ENCODE results near the gene GRM7. TPM values are rescaled to one million over a fixed set of nuclear protein-coding genes. Genes with fewer than 3 reads are reported as not detected.

Gene GRM7
- total and polyA plus RNA-seq, 2 donors (not counting 1 experiment from before 2014, with no cell fraction given) = not detected

DNA sequence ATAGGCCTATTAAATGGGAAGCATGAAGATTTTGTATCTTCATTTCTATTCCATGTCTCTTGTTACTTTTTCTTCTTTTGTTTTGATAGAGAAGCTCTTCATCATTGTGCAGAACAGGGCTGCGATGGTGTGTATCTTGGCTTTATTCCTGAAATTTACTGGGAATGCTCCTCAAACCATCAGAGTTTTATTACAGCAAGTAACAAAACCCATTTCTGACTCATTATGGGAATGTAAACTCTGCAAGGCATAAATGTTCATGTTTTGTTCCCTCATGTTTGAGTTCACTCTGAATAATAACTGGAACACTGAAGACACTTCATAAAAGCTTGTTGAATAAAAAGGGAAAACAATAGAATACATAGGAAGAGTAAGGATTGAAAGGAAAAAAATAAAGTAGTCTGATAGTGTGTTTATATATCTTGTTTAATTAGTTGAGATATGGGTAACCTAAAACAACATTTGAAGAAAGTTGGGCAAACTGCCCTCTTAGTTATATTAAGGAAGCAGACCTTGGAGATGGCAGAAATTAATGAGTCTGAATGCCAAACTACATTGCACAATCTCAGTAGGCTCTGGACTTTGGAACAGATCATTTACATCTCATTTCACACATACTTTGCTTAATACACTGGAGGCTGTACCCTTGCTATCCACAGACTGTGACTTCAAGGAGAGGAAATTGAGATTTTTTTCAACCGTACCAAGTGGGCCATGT lies 521.5 kb downstream of the GRM7 start:
- Histone ChIP-seq H3K27ac (ENCODE audit: low read length in 2 of 2) (no peak overlapping the region), H3K9ac (ENCODE audit: low read length) (no peak overlapping the region), H3K4me1 (ENCODE audit: control insufficient read depth in 2 of 2, insufficient read depth in 2 of 2, low read length in 2 of 2) (no peaks in the 10 kb centered on the region), H3K79me2 (ENCODE audit: control insufficient read depth, insufficient read depth, low read length) (no peaks in the 10 kb centered on the region), H4K20me1 (ENCODE audit: control insufficient read depth, insufficient read depth, low read length, poor library complexity, severe bottlenecking) (no peaks in the 10 kb centered on the region), H3K27me3 (replicated peaks in 1 of 4; ENCODE audit: control extremely low read depth in 1 of 4, control insufficient read depth in 3 of 4, insufficient read depth in 4 of 4, low read length in 3 of 4) (no peaks in the 10 kb centered on the region), H3K9me3 (ENCODE audit: control extremely low read depth in 1 of 3, control insufficient read depth in 2 of 3, insufficient read depth in 1 of 3, low read length in 2 of 3) (no peaks in the 10 kb centered on the region), H3K4me2 (replicated peaks; ENCODE audit: low read depth, low read length, poor library complexity, severe bottlenecking) (no peak overlapping the region), H3K4me3 (ENCODE audit: control extremely low read depth in 1 of 5, extremely low read depth in 1 of 5, insufficient read depth in 1 of 5, low read depth in 2 of 5, low read length in 4 of 5) (no peak overlapping the region), H3K36me3 (replicated peaks in 1 of 2; ENCODE audit: control extremely low read depth in 1 of 2, control insufficient read depth in 1 of 2, extremely low read depth in 1 of 2, insufficient read depth in 2 of 2, low read length in 1 of 2) (no peaks in the 10 kb centered on the region), H2AFZ (ENCODE audit: insufficient read depth, low read depth, low read length, poor library complexity, severe bottlenecking) (no peak overlapping the region)
- POLR2A ChIA-PET = no interaction called here
- intact Hi-C loops (cut with micrococcal nuclease) = no loop called here
- ATAC-seq (ENCODE audit: low read depth) = no peak
- Mint-ChIP-seq H3K9me3 (ENCODE audit: insufficient read depth) (peaks cover 2% of the 10 kb centered on the region), H3K4me1 (no peaks in the 10 kb centered on the region), H3K27me3 (no peaks in the 10 kb centered on the region), H3K27ac (no peak overlapping the region), H3K4me3 (no peak overlapping the region)
- WGBS (ENCODE audit: insufficient coverage) = no CpG with 5 or more reads among the region's 2 CpGs
- TF ChIP-seq, protein P1, sequence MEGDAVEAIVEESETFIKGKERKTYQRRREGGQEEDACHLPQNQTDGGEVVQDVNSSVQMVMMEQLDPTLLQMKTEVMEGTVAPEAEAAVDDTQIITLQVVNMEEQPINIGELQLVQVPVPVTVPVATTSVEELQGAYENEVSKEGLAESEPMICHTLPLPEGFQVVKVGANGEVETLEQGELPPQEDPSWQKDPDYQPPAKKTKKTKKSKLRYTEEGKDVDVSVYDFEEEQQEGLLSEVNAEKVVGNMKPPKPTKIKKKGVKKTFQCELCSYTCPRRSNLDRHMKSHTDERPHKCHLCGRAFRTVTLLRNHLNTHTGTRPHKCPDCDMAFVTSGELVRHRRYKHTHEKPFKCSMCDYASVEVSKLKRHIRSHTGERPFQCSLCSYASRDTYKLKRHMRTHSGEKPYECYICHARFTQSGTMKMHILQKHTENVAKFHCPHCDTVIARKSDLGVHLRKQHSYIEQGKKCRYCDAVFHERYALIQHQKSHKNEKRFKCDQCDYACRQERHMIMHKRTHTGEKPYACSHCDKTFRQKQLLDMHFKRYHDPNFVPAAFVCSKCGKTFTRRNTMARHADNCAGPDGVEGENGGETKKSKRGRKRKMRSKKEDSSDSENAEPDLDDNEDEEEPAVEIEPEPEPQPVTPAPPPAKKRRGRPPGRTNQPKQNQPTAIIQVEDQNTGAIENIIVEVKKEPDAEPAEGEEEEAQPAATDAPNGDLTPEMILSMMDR (IDR thresholded peaks at IDR 0.05) = no peak
- TF ChIP-seq EZH2 (IDR thresholded peaks at IDR 0.05; ENCODE audit: borderline replicate concordance, insufficient read depth, low read depth, low read length, poor library complexity, severe bottlenecking) = no peak
- CTCF ChIA-PET = no interaction called here
- DNase-seq = no peak

DNA sequence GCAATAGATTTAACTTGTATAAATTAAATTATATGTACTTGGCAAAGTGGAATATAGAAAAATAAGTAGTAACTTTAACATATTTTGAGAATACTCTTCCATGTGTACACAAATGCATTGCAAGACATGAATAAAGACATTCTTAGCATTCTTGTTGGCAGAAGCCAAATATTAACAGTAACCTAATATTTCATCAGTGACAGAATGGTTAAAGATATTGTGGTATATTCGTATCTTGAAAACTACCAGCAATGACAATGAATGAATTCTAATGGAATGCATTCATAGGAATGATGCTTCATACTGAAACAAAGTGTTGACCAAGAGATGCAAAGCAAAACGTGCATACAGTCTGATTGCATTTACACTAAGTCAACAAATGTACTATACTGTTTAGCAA lies 524.7 kb downstream of the GRM7 start:
- Histone ChIP-seq H3K27ac (ENCODE audit: low read length in 2 of 2) (no peak overlapping the region), H3K4me3 (ENCODE audit: control extremely low read depth in 1 of 5, extremely low read depth in 1 of 5, insufficient read depth in 1 of 5, low read depth in 2 of 5, low read length in 4 of 5) (no peak overlapping the region), H3K9ac (ENCODE audit: low read length) (no peak overlapping the region), H3K9me3 (ENCODE audit: control extremely low read depth in 1 of 3, control insufficient read depth in 2 of 3, insufficient read depth in 1 of 3, low read length in 2 of 3) (no peaks in the 10 kb centered on the region), H3K36me3 (replicated peaks in 1 of 2; ENCODE audit: control extremely low read depth in 1 of 2, control insufficient read depth in 1 of 2, extremely low read depth in 1 of 2, insufficient read depth in 2 of 2, low read length in 1 of 2) (no peaks in the 10 kb centered on the region), H4K20me1 (ENCODE audit: control insufficient read depth, insufficient read depth, low read length, poor library complexity, severe bottlenecking) (no peaks in the 10 kb centered on the region), H2AFZ (ENCODE audit: insufficient read depth, low read depth, low read length, poor library complexity, severe bottlenecking) (no peak overlapping the region), H3K4me2 (replicated peaks; ENCODE audit: low read depth, low read length, poor library complexity, severe bottlenecking) (no peak overlapping the region), H3K4me1 (ENCODE audit: control insufficient read depth in 2 of 2, insufficient read depth in 2 of 2, low read length in 2 of 2) (no peaks in the 10 kb centered on the region), H3K79me2 (ENCODE audit: control insufficient read depth, insufficient read depth, low read length) (no peaks in the 10 kb centered on the region), H3K27me3 (replicated peaks in 1 of 4; ENCODE audit: control extremely low read depth in 1 of 4, control insufficient read depth in 3 of 4, insufficient read depth in 4 of 4, low read length in 3 of 4) (no peaks in the 10 kb centered on the region)
- TF ChIP-seq, protein P1 (IDR thresholded peaks at IDR 0.05) = no peak
- no peak for TF ChIP-seq EZH2 (IDR thresholded peaks at IDR 0.05; ENCODE audit: borderline replicate concordance, insufficient read depth, low read depth, low read length, poor library complexity, severe bottlenecking)
- DNase-seq (no peak), ATAC-seq (ENCODE audit: low read depth) (no peak)
- no peaks in the 10 kb centered on the region for H3K9me3 Mint-ChIP-seq (ENCODE audit: insufficient read depth)
- intact Hi-C loops (cut with micrococcal nuclease) = no loop called here
- WGBS (ENCODE audit: insufficient coverage) = no CpG with 5 or more reads among the region's 2 CpGs
- no peaks in the 10 kb centered on the region for H3K4me1 Mint-ChIP-seq
- no peak overlapping the region for H3K4me3 Mint-ChIP-seq
- no peak overlapping the region for H3K27ac Mint-ChIP-seq
- no peaks in the 10 kb centered on the region for H3K27me3 Mint-ChIP-seq
- POLR2A ChIA-PET = no interaction called here
- CTCF ChIA-PET = no interaction called here
